ENCODE results near the gene RPL22L1. TPM values are rescaled to one million over a fixed set of nuclear protein-coding genes. Genes with fewer than 3 reads are reported as not detected.

Gene RPL22L1
- total and polyA plus RNA-seq, 2 experiments from 2014 or later, result 33.2 to 49.2 TPM

DNA sequence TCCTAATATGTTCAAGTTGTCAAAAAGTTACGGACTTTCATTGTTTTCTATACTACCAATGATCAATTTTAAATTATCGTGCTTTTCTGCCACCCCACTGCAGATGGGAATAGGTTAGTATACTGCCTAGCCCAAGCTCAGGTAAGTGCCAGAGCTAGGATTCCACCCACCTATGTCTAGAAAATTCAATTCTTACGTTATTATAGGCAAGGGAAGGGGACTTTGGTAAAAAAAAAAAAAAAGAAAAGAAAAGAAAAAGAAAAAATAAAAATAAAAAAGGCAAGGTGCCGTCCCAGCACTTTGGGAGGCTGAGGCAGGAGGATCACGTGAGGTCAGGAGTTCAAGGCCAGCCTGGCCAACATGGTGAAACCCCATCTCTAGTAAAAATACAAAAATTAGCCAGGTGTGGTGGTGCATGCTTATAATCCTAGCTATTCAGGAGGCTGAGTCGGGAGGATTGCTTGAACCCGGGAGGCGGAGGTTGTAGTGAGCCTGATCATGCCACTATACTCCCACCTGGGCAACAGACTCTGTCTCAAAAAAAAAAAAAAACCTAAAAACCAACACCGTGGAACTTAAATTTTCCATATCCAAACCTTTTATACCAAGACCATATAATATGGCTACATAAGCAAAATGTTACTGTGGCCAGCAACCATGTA, 1.3 kb downstream of the RPL22L1 start:
- peak overlapping the region; percentile 93 for H3K27ac ChIP-seq
- peaks cover 8% of the 10 kb centered on the region for H3K4me1 ChIP-seq (ENCODE audit: low read depth)

DNA sequence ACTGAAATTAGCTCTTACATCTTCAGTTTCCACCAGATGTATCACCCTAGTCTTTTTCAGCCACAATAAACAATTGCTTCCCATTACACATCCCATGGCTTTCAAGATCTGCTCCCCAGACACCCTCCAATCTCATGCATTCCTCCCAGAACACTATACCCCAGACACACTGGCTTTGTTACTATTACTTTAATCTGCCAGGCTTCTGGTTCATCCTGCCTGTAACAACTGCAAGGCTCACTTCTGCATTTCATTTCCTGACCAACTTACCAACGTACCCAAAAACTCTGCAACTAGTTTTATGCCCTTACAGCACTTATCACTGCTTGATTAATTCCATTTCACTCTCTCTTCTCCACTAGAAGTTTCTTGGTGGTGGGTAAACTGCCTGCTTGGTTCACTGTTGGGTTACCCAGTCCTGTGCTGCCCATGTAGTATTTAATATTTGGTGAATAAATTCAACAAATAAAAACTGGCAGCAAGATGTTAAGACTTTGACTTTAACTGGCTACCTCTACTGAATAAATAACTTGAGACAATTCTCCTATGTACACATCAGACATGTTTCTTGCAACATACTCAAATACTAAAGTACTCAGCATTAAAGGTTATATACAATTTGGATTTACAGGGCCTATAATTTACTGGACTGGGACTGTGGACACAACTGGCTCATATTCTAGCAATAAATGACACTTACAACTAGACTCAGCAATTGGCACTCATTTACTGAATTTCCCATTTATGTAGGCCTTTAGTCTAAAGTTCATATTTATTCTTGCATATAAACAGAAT, 2.7 kb downstream of the RPL22L1 start:
- no peaks in the 10 kb centered on the region for H3K9me3 ChIP-seq (ENCODE audit: low read depth)
- peaks cover 26% of the 10 kb centered on the region for H3K36me3 ChIP-seq
- TF ChIP-seq, protein P1, sequence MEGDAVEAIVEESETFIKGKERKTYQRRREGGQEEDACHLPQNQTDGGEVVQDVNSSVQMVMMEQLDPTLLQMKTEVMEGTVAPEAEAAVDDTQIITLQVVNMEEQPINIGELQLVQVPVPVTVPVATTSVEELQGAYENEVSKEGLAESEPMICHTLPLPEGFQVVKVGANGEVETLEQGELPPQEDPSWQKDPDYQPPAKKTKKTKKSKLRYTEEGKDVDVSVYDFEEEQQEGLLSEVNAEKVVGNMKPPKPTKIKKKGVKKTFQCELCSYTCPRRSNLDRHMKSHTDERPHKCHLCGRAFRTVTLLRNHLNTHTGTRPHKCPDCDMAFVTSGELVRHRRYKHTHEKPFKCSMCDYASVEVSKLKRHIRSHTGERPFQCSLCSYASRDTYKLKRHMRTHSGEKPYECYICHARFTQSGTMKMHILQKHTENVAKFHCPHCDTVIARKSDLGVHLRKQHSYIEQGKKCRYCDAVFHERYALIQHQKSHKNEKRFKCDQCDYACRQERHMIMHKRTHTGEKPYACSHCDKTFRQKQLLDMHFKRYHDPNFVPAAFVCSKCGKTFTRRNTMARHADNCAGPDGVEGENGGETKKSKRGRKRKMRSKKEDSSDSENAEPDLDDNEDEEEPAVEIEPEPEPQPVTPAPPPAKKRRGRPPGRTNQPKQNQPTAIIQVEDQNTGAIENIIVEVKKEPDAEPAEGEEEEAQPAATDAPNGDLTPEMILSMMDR (IDR thresholded peaks at IDR 0.05; ENCODE audit: low read depth, low read length), result no peak
- peak in 1 of 2 donors; percentile 10 for DNase-seq (ENCODE audit: low read depth in 1 of 2, low spot score in 1 of 2)
- H3K27ac ChIP-seq, result peak overlapping the region; percentile 49
- H3K4me3 ChIP-seq, result peak overlapping the region; percentile 52
- H3K27me3 ChIP-seq, result no peaks in the 10 kb centered on the region
- H3K4me1 ChIP-seq (ENCODE audit: low read depth), result peaks cover 14% of the 10 kb centered on the region

More for the DNA sequence above, 1.3 kb downstream of the RPL22L1 start:
- H3K9me3 ChIP-seq (ENCODE audit: low read depth), result no peaks in the 10 kb centered on the region
- peaks cover 26% of the 10 kb centered on the region for H3K36me3 ChIP-seq
- peak overlapping the region; percentile 52 for H3K4me3 ChIP-seq
- no peaks in the 10 kb centered on the region for H3K27me3 ChIP-seq
- no peak for DNase-seq (ENCODE audit: low read depth in 1 of 2, low spot score in 1 of 2)
- TF ChIP-seq, protein P1 (IDR thresholded peaks at IDR 0.05; ENCODE audit: low read depth, low read length), result no peak

DNA sequence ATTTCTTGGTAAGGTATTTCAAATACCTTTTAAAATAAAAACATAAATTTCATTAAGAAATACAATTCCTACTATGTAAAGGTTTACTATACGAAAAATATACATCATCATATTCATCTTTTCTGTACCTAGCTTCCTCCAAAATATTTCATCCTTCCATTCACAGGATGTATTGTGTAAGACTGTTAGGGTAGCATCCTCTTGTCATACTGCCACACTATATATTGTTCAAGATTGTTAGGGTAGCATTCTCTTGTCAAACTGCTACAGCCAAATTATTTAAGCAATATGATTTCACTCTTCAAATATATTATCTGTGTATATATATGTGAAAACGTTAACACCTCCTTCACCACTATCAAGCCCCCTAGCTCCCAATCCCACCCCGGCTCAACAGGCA, 3.5 kb downstream of the RPL22L1 start:
- peaks cover 26% of the 10 kb centered on the region for H3K36me3 ChIP-seq
- H3K4me1 ChIP-seq (ENCODE audit: low read depth), result peaks cover 14% of the 10 kb centered on the region
- H3K27me3 ChIP-seq, result no peaks in the 10 kb centered on the region
- no peak for DNase-seq (ENCODE audit: low read depth in 1 of 2, low spot score in 1 of 2)
- TF ChIP-seq, protein P1 (IDR thresholded peaks at IDR 0.05; ENCODE audit: low read depth, low read length), result no peak
- H3K27ac ChIP-seq, result peak overlapping the region; percentile 49
- no peak overlapping the region for H3K4me3 ChIP-seq
- H3K9me3 ChIP-seq (ENCODE audit: low read depth), result no peaks in the 10 kb centered on the region

DNA sequence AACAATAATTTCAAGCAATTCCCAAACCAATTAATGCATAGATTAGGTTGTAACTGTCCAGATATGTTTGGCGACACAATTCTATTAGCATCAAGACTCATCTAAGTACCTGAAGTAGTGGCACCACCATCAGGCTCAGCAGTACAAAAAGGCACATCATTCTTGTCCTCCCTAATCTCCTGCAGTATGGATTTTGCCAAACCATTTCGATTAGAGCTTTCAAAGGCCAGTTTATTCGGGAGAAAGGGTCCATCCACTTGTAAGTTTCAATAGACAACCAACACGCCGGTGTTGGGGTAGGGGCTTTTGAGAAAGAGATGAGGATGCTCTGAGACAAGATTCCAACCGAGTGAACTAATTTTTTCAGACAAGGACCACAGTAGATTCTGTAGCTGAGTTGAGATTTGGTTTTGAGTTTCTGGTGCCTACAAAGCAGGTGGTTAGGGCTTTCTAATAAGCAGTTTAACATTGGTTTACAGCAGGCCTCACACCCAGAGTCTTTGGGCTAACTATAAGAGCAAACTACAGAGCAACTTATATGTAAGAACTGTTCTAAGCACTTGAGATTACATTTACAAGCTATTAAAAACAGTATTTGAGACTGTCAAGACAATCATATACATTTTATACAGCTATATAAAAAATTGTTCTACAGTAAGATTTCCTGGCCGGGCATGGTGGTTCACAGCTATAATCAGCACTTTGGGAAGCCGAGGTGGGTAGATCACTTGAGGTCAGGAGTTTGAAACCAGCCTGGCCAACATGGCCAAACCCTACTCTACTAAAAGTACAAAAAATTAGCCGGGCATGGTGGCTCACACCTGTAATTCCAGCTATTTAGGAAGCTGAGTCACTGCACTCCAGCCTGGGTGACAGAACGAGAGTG, 4.5 kb downstream of the RPL22L1 start:
- Histone ChIP-seq H3K4me1 (ENCODE audit: low read depth) (peaks cover 14% of the 10 kb centered on the region), H3K36me3 (peaks cover 26% of the 10 kb centered on the region), H3K27ac (peak overlapping the region; percentile 8), H3K27me3 (no peaks in the 10 kb centered on the region), H3K9me3 (ENCODE audit: low read depth) (no peaks in the 10 kb centered on the region), H3K4me3 (no peak overlapping the region)
- no peak for DNase-seq (ENCODE audit: low read depth in 1 of 2, low spot score in 1 of 2)
- TF ChIP-seq, protein P1 (IDR thresholded peaks at IDR 0.05; ENCODE audit: low read depth, low read length), result no peak

DNA sequence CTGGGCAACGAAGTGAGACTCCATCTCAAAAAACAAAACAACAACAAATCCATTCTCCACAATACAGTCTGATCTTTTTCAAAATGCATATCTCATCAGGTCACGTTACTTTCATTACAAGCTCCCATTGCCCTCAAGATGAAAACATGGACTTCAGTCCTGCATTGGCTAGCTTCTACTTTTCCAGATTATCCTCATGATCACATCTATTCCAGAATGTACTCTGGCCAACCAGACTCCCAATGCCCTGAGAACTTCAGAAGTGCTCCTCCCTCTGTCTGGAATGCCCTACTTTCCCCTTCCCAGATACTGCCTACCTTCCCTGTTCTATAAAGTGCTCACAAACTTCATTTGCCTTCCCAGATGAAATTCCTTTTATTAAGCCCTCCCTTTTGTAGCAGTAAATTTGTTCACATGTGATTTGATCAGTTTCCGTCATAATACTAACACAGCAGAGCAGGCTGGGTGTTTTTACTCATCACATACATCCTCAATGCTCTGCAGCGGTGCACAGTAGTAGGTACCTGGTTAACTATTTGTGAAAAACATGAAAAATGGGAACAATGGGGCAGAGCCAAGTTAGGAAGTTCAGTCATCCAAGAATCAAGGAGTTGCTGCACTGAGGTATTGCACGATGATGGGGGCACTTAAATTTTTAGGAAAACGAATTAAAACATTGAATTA, 5.3 kb downstream of the RPL22L1 start:
- TF ChIP-seq, protein P1 (IDR thresholded peaks at IDR 0.05; ENCODE audit: low read depth, low read length), result no peak
- Histone ChIP-seq H3K4me1 (ENCODE audit: low read depth) (peaks cover 14% of the 10 kb centered on the region), H3K27me3 (no peaks in the 10 kb centered on the region), H3K27ac (no peak overlapping the region), H3K36me3 (peaks cover 26% of the 10 kb centered on the region), H3K9me3 (ENCODE audit: low read depth) (no peaks in the 10 kb centered on the region), H3K4me3 (no peak overlapping the region)
- DNase-seq (ENCODE audit: low read depth in 1 of 2, low spot score in 1 of 2), result no peak
